ENCODE data around the gene EVI2A.

Gene EVI2A

GRCh38 chr17:31327534-31328159 lies 6.2 kb upstream of the EVI2A start:
- DNase-seq (ENCODE audit: low spot score), result no peak
- no peak overlapping the region for H3K27ac ChIP-seq (replicated peaks; ENCODE audit: low read length)
- WGBS, 2 donors (ENCODE audit: extremely low coverage in 2 of 2, insufficient read length in 2 of 2, insufficient replicate concordance in 1 of 2), result no CpG with 5 or more reads among the region's 12 CpGs

GRCh38 chr17:31323551-31323950 lies 2.1 kb upstream of the EVI2A start:
- H3K27ac ChIP-seq (replicated peaks; ENCODE audit: low read length), result no peak overlapping the region
- H3K36me3 ChIP-seq (replicated peaks in 1 of 2; ENCODE audit: control insufficient read depth in 2 of 2, insufficient read depth in 2 of 2, low read length in 2 of 2), result peaks cover 7 to 42% of the 10 kb centered on the region in 2 donors
- no peak overlapping the region for H4K91ac ChIP-seq (ENCODE audit: low read depth, low read length, poor library complexity)
- no peaks in the 10 kb centered on the region for H3K79me1 ChIP-seq (ENCODE audit: low read depth, low read length)
- no peak overlapping the region for H3K4me3 ChIP-seq (ENCODE audit: low read length in 2 of 2)
- no peak overlapping the region for H2AFZ ChIP-seq (ENCODE audit: low read length)
- no peak overlapping the region for H3K4me2 ChIP-seq (ENCODE audit: insufficient read depth, low read length, poor library complexity, severe bottlenecking)
- H3K27me3 ChIP-seq (ENCODE audit: control insufficient read depth in 3 of 3, insufficient read depth in 3 of 3, low read depth in 1 of 3, low read length in 3 of 3), result no peaks in the 10 kb centered on the region
- H3K14ac ChIP-seq (ENCODE audit: low read length), result no peak overlapping the region
- no peak overlapping the region for H2BK12ac ChIP-seq (ENCODE audit: low read length)
- H3K18ac ChIP-seq (ENCODE audit: low read length), result no peak overlapping the region
- no peak overlapping the region for H2BK5ac ChIP-seq (ENCODE audit: low read length)
- DNase-seq (ENCODE audit: low spot score), result no peak
- no peak overlapping the region for H2AK5ac ChIP-seq (ENCODE audit: low read depth, low read length)
- no peak overlapping the region for H3K9ac ChIP-seq (ENCODE audit: low read depth, low read length, poor library complexity)
- no peaks in the 10 kb centered on the region for H3K9me3 ChIP-seq (replicated peaks in 1 of 2; ENCODE audit: control insufficient read depth in 2 of 2, insufficient read depth in 1 of 2, low read depth in 1 of 2, low read length in 2 of 2)
- H3K23ac ChIP-seq (ENCODE audit: low read depth, low read length, poor library complexity), result no peak overlapping the region
- H4K8ac ChIP-seq (ENCODE audit: low read depth, low read length), result no peak overlapping the region
- peaks cover 0 to 3% of the 10 kb centered on the region in 2 donors for H3K4me1 ChIP-seq (ENCODE audit: control insufficient read depth in 2 of 2, insufficient read depth in 1 of 2, low read depth in 1 of 2, low read length in 2 of 2)
- H2BK120ac ChIP-seq (ENCODE audit: low read depth, low read length), result no peak overlapping the region
- no peak overlapping the region for H2BK15ac ChIP-seq (ENCODE audit: low read length)
- H3K4ac ChIP-seq (ENCODE audit: low read length), result no peak overlapping the region

More at GRCh38 chr17:31327534-31328159, 6.2 kb upstream of the EVI2A start:
- Histone ChIP-seq H3K9ac (ENCODE audit: low read depth, low read length, poor library complexity) (no peak overlapping the region), H3K4ac (ENCODE audit: low read length) (no peak overlapping the region), H3K36me3 (replicated peaks in 1 of 2; ENCODE audit: control insufficient read depth in 2 of 2, insufficient read depth in 2 of 2, low read length in 2 of 2) (peaks cover 7 to 71% of the 10 kb centered on the region in 2 donors), H3K27me3 (ENCODE audit: control insufficient read depth in 3 of 3, insufficient read depth in 3 of 3, low read depth in 1 of 3, low read length in 3 of 3) (no peaks in the 10 kb centered on the region), H2BK15ac (ENCODE audit: low read length) (no peak overlapping the region), H3K23ac (ENCODE audit: low read depth, low read length, poor library complexity) (no peak overlapping the region), H2AK5ac (ENCODE audit: low read depth, low read length) (no peak overlapping the region), H3K14ac (ENCODE audit: low read length) (no peak overlapping the region), H2BK120ac (ENCODE audit: low read depth, low read length) (no peak overlapping the region), H3K4me2 (ENCODE audit: insufficient read depth, low read length, poor library complexity, severe bottlenecking) (no peak overlapping the region), H3K4me3 (ENCODE audit: low read length in 2 of 2) (no peak overlapping the region), H2BK5ac (ENCODE audit: low read length) (no peak overlapping the region), H3K4me1 (ENCODE audit: control insufficient read depth in 2 of 2, insufficient read depth in 1 of 2, low read depth in 1 of 2, low read length in 2 of 2) (no peaks in the 10 kb centered on the region), H2AFZ (ENCODE audit: low read length) (no peak overlapping the region), H4K91ac (ENCODE audit: low read depth, low read length, poor library complexity) (no peak overlapping the region), H2BK12ac (ENCODE audit: low read length) (no peak overlapping the region), H3K18ac (ENCODE audit: low read length) (no peak overlapping the region), H3K9me3 (replicated peaks in 1 of 2; ENCODE audit: control insufficient read depth in 2 of 2, insufficient read depth in 1 of 2, low read depth in 1 of 2, low read length in 2 of 2) (no peaks in the 10 kb centered on the region), H3K79me1 (ENCODE audit: low read depth, low read length) (no peaks in the 10 kb centered on the region), H4K8ac (ENCODE audit: low read depth, low read length) (no peak overlapping the region)

GRCh38 chr17:31321966-31322365 lies 544 bp upstream of the EVI2A start:
- H2AFZ ChIP-seq (ENCODE audit: low read length), result no peak overlapping the region
- H3K14ac ChIP-seq (ENCODE audit: low read length), result no peak overlapping the region
- H2BK120ac ChIP-seq (ENCODE audit: low read depth, low read length), result no peak overlapping the region
- no peak overlapping the region for H2BK12ac ChIP-seq (ENCODE audit: low read length)
- no peak overlapping the region for H3K23ac ChIP-seq (ENCODE audit: low read depth, low read length, poor library complexity)
- H4K91ac ChIP-seq (ENCODE audit: low read depth, low read length, poor library complexity), result no peak overlapping the region
- H2BK15ac ChIP-seq (ENCODE audit: low read length), result no peak overlapping the region
- peaks cover 0 to 4% of the 10 kb centered on the region in 2 donors for H3K4me1 ChIP-seq (ENCODE audit: control insufficient read depth in 2 of 2, insufficient read depth in 1 of 2, low read depth in 1 of 2, low read length in 2 of 2)
- H4K8ac ChIP-seq (ENCODE audit: low read depth, low read length), result no peak overlapping the region
- no peak overlapping the region for H2AK5ac ChIP-seq (ENCODE audit: low read depth, low read length)
- H3K36me3 ChIP-seq (replicated peaks in 1 of 2; ENCODE audit: control insufficient read depth in 2 of 2, insufficient read depth in 2 of 2, low read length in 2 of 2), result peaks cover 5 to 27% of the 10 kb centered on the region in 2 donors
- no peak overlapping the region for H3K4me3 ChIP-seq (ENCODE audit: low read length in 2 of 2)
- no peak overlapping the region for H3K9ac ChIP-seq (ENCODE audit: low read depth, low read length, poor library complexity)
- H3K9me3 ChIP-seq (replicated peaks in 1 of 2; ENCODE audit: control insufficient read depth in 2 of 2, insufficient read depth in 1 of 2, low read depth in 1 of 2, low read length in 2 of 2), result no peaks in the 10 kb centered on the region
- WGBS, 2 donors (ENCODE audit: extremely low coverage in 2 of 2, insufficient read length in 2 of 2, insufficient replicate concordance in 1 of 2), result no CpG with 5 or more reads among the region's 4 CpGs
- H3K4me2 ChIP-seq (ENCODE audit: insufficient read depth, low read length, poor library complexity, severe bottlenecking), result no peak overlapping the region
- DNase-seq (ENCODE audit: low spot score), result no peak
- H3K79me1 ChIP-seq (ENCODE audit: low read depth, low read length), result no peaks in the 10 kb centered on the region
- no peak overlapping the region for H3K18ac ChIP-seq (ENCODE audit: low read length)
- no peak overlapping the region for H3K4ac ChIP-seq (ENCODE audit: low read length)
- H2BK5ac ChIP-seq (ENCODE audit: low read length), result no peak overlapping the region
- no peak overlapping the region for H3K27ac ChIP-seq (replicated peaks; ENCODE audit: low read length)
- H3K27me3 ChIP-seq (ENCODE audit: control insufficient read depth in 3 of 3, insufficient read depth in 3 of 3, low read depth in 1 of 3, low read length in 3 of 3), result no peaks in the 10 kb centered on the region

DNA sequence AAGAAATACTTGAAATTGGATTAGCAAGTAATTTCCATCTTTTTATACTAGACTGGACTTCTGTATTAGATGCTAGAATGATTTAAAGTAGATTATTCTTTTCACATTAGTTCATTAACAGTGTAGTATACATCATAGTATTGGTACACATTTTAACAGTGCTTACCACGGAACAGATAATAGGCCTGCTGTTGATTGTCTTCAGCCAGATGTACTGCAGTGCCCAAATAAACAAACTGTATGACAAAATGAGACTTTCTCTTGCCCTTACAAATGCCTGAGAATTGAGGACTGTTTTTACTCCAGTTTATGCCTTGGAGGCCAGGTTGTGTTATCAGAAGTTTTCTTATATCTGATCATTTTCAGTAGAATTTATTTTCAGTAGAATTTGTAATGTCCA lies 631 bp downstream of the EVI2A start:
- WGBS, 2 donors (ENCODE audit: extremely low coverage in 2 of 2, insufficient read length in 2 of 2, insufficient replicate concordance in 1 of 2), result no CpG with 5 or more reads among the region's 1 CpG
- H2BK120ac ChIP-seq (ENCODE audit: low read depth, low read length), result no peak overlapping the region

More for the DNA sequence above, 631 bp downstream of the EVI2A start:
- H2BK12ac ChIP-seq (ENCODE audit: low read length), result no peak overlapping the region
- H3K79me1 ChIP-seq (ENCODE audit: low read depth, low read length), result no peaks in the 10 kb centered on the region
- no peak for DNase-seq (ENCODE audit: low spot score)
- peaks cover 0 to 4% of the 10 kb centered on the region in 2 donors for H3K4me1 ChIP-seq (ENCODE audit: control insufficient read depth in 2 of 2, insufficient read depth in 1 of 2, low read depth in 1 of 2, low read length in 2 of 2)
- H3K9me3 ChIP-seq (replicated peaks in 1 of 2; ENCODE audit: control insufficient read depth in 2 of 2, insufficient read depth in 1 of 2, low read depth in 1 of 2, low read length in 2 of 2), result no peaks in the 10 kb centered on the region
- H2BK15ac ChIP-seq (ENCODE audit: low read length), result no peak overlapping the region
- no peak overlapping the region for H4K8ac ChIP-seq (ENCODE audit: low read depth, low read length)
- no peak overlapping the region for H3K4ac ChIP-seq (ENCODE audit: low read length)
- H3K36me3 ChIP-seq (replicated peaks in 1 of 2; ENCODE audit: control insufficient read depth in 2 of 2, insufficient read depth in 2 of 2, low read length in 2 of 2), result peaks cover under 1 to 15% of the 10 kb centered on the region in 2 donors
- H3K14ac ChIP-seq (ENCODE audit: low read length), result no peak overlapping the region
- H2BK5ac ChIP-seq (ENCODE audit: low read length), result no peak overlapping the region
- H3K9ac ChIP-seq (ENCODE audit: low read depth, low read length, poor library complexity), result no peak overlapping the region
- H3K18ac ChIP-seq (ENCODE audit: low read length), result no peak overlapping the region
- H2AFZ ChIP-seq (ENCODE audit: low read length), result no peak overlapping the region
- H3K4me3 ChIP-seq (ENCODE audit: low read length in 2 of 2), result no peak overlapping the region
- no peaks in the 10 kb centered on the region for H3K27me3 ChIP-seq (ENCODE audit: control insufficient read depth in 3 of 3, insufficient read depth in 3 of 3, low read depth in 1 of 3, low read length in 3 of 3)
- no peak overlapping the region for H3K23ac ChIP-seq (ENCODE audit: low read depth, low read length, poor library complexity)
- no peak overlapping the region for H4K91ac ChIP-seq (ENCODE audit: low read depth, low read length, poor library complexity)
- H3K4me2 ChIP-seq (ENCODE audit: insufficient read depth, low read length, poor library complexity, severe bottlenecking), result no peak overlapping the region
- no peak overlapping the region for H3K27ac ChIP-seq (replicated peaks; ENCODE audit: low read length)
- no peak overlapping the region for H2AK5ac ChIP-seq (ENCODE audit: low read depth, low read length)

Data from neuronal stem cell (in vitro differentiated cells).